ENCODE measurements around the gene PRPF4. TPM values are rescaled to one million over a fixed set of nuclear protein-coding genes. Genes with fewer than 3 reads are reported as not detected.
"Not testable (repeated sequence)": the region's sequence is repeated elsewhere in the genome, so short reads cannot be mapped to it uniquely, and the experiment has no call there.

The PRPF4 gene
- total RNA-seq, result 11.0 TPM
- long read RNA-seq, transcript PRPF4-202 (14 exons, 3,212 nt), result major isoform, 15 of 18 reads
- long read RNA-seq, partial matches to known transcripts, result 3 of 18 reads
- long read RNA-seq, other reads (novel, unspliced or antisense), result 0 of 18 reads

DNA sequence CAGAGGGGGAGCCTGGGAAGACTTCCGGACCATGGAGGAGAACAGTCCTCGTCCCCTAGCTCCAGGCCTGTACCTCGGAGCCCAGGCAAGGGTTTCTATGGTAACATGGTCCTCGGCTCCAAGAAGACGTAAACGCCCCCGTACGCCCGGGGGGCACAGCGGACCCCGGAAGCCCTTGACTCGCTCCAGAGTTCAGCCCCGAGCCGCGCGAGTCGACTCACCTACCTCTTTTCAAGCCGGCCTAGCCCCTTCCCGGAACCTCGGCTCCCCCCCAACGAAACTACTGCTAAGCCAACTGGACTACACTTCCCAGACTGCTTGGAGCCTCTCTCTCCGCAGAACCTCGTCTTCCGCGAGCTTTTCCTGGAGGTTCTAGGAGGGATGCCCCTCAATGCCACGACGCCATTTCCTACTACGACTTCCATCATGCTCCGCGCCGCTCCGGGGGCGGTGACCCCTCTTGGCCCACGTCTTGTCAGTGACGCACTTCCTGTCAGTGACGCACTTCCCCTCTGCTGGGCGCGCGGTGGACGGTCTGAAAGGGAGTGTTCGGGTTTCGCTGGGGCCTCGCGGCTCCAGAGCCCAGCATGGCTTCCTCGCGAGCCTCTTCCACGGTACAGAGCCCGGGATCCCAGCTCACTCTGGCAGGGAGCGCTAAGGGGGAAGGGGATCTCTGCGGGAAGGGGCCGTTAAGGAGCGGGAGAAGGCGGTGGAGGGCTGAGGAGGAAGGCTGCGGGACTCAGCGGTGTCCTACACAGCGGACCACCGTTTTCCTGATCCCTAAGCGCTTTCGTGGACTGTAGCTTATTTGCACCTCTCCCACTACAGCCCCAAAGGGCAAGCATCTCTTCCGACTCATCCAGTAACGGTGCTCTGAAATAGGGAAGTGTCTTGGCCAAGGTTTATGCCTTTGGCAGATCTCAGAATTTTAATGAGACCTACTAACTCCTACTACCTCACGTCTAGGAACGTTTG is at the start of gene PRPF4, which contains the start of gene CDC26:
Gene PRPF4, plus strand, starts transcription at position 502 of the 975 bp plus-strand sequence. Its CDS starts 86 bp downstream, at position 588.
Gene CDC26, minus strand, starts transcription at position 416 of the 975 bp plus-strand sequence. CDS start 3,065 bp downstream, outside the sequence.
- intact Hi-C loops (cut with DNase I), result loop anchor here (2.0 to 10.0 kb wide), 4 partner anchors 55 to 379 kb away; partner anchors contain the start of genes ALAD, FKBP15 and SLC31A1
- DNase-seq (ENCODE audit: missing footprints) (peak; percentile 98), ATAC-seq (peak; percentile 97)

- ATAC-seq, result no peak
- no peak for DNase-seq (ENCODE audit: missing footprints)
- intact Hi-C loops (cut with DNase I), result no loop called here
Measured at GRCh38 chr9:113227436-113227835, 48.0 kb upstream of the PRPF4 start.

DNA sequence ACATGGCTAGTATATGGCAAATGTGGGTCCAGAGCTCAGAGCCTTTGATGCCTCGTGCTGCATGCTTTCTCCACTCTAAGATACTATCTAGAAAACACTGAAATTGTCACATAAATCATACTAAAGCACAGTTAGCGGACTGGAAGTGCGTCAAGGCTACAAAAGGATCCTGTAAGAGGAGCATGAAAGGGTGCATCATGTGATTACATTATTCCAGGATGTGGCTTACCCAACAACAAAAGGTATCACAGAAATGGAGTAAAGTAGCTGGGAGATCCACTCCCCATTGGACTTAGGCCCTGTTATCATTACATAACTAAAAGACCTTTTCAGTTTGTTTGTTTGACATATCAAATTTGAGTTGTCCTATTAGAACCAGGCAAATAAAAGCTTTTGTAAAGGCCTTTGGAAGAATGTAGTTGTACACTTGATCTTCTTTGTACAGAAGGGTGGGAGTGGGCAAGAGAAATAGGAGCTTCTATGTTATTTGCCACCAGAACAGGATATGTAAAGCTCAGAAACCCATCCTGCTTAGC is 47.3 kb upstream of the PRPF4 start:
- intact Hi-C loops (cut with DNase I), result no loop called here
- no peak for ATAC-seq

DNA sequence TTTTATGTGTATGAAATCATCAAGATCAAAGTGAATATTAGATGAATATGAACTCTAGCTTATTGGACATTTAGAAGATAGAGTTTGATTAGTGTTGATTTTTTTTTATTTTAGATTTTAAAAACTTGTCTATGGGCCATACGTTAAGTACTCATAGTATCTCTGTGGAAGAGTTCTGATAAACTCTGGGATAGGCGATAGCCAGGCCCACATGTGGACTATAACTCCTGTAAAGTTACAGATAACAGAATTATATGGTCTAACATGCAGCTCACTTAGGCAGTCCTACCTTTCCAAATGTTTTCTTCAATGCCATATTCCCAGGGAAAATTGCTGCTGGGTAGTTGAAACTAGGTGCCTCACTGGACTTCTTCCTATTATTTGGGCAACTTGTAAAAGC is 43.8 kb upstream of the PRPF4 start:
- intact Hi-C loops (cut with DNase I), result no loop called here
- no peak for DNase-seq (ENCODE audit: missing footprints)
- no peak for ATAC-seq

More for the DNA sequence above, 47.3 kb upstream of the PRPF4 start:
- DNase-seq (ENCODE audit: missing footprints), result no peak

DNA sequence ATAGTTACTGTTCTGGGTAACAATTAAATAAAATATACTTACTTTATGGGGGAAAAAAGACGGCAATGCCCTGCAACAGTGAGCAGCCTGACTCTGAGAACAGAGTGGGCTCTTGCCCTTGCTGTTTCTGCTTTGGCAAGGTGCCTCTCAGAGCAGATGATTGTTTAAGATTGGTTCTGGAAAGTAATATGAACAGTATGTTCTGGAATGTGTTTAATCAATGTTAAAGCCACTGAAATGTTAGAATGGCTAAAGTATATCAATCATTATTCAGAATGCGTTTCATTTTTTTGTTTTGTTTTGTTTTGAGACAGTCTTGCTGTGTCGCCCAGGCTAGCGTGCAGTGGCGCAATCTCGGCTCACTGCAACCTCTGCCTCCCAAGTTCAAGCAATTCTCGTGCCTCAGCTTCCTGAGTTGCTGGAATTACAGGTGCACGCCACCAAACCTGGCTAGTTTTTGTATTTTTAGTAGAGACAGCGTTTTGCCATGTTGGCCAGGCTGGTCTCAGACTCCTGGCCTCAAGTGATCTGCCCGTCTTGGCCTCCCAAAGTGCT is 39.7 kb upstream of the PRPF4 start:
- intact Hi-C loops (cut with DNase I); DNase-seq (ENCODE audit: missing footprints): not testable (repeated sequence)

GRCh38 chr9:113237026-113237425 is 38.4 kb upstream of the PRPF4 start:
- DNase-seq (ENCODE audit: missing footprints), result no peak
- intact Hi-C loops (cut with DNase I), result no loop called here
- peak; percentile 78 for ATAC-seq

More for the DNA sequence above, 39.7 kb upstream of the PRPF4 start:
- ATAC-seq, result not testable (repeated sequence)

DNA sequence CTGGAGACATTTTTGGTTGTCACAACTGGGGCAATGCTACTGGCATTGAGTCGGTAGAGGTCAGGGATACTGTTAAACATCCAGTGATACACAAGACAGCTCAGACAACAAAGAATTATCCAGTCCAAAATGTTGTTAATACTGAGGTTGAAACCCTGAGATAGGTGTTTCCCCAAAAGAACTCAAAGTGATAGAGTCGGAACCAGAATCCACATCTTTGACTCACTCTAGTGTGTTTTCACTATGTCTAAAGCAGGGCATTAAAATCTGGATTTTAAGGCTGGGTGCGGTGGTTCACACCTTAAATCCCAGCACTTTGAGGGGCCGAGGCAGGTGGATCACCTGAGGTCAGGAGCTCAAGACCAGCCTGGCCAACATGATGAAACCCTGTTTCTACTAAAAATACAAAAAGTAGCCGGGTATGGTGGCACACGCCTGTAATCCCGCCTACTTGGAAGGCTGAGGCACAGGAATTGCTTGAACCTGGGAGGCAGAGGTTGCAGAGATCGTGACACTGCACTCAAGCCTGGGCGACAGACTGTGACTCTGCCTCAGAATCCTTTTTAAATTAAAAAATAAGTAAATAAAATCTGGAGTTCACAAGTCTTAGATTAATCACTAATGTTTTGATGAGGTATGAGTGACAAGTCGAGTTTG is 37.1 kb upstream of the PRPF4 start:
- DNase-seq (ENCODE audit: missing footprints) (no peak), ATAC-seq (no peak)
- intact Hi-C loops (cut with DNase I), result no loop called here

DNA sequence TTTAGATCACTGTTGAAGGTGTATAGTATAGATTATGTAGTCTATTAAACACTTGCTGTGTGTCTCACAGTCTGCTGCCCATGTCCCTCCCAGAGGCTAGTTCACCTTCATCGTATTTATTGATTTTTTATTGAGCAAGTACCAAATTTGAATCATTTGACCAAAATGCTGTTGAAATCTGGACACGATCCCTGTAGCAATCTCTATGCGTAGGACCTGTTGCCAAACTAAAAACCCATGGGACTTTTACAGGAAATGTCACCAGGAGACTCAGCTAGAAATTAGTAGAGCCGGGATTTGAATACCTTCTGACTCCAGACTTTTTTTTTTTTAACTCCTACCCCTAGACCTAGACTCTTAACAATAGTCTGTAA is 36.6 kb upstream of the PRPF4 start:
- ATAC-seq (no peak), DNase-seq (ENCODE audit: missing footprints) (no peak)
- intact Hi-C loops (cut with DNase I), result no loop called here

GRCh38 chr9:113241161-113241560 is 34.3 kb upstream of the PRPF4 start:
- intact Hi-C loops (cut with DNase I), result no loop called here
- ATAC-seq (no peak), DNase-seq (ENCODE audit: missing footprints) (no peak)

GRCh38 chr9:113244556-113244955 is 30.9 kb upstream of the PRPF4 start:
- ATAC-seq, result no peak
- DNase-seq (ENCODE audit: missing footprints), result no peak

GRCh38 chr9:113245894-113246293 is 29.6 kb upstream of the PRPF4 start:
- no peak for ATAC-seq
- intact Hi-C loops (cut with DNase I), result no loop called here

More at GRCh38 chr9:113244556-113244955, 30.9 kb upstream of the PRPF4 start:
- intact Hi-C loops (cut with DNase I), result no loop called here

GRCh38 chr9:113246928-113247327 is 28.5 kb upstream of the PRPF4 start:
- ATAC-seq (no peak), DNase-seq (ENCODE audit: missing footprints) (no peak)
- intact Hi-C loops (cut with DNase I), result no loop called here

More at GRCh38 chr9:113245894-113246293, 29.6 kb upstream of the PRPF4 start:
- no peak for DNase-seq (ENCODE audit: missing footprints)

- intact Hi-C loops (cut with DNase I), result no loop called here
- DNase-seq (ENCODE audit: missing footprints), result no peak
- no peak for ATAC-seq
Measured at GRCh38 chr9:113247640-113248039, 27.8 kb upstream of the PRPF4 start.

GRCh38 chr9:113249661-113250060 is 25.8 kb upstream of the PRPF4 start:
- intact Hi-C loops (cut with DNase I), result not testable (repeated sequence)

DNA sequence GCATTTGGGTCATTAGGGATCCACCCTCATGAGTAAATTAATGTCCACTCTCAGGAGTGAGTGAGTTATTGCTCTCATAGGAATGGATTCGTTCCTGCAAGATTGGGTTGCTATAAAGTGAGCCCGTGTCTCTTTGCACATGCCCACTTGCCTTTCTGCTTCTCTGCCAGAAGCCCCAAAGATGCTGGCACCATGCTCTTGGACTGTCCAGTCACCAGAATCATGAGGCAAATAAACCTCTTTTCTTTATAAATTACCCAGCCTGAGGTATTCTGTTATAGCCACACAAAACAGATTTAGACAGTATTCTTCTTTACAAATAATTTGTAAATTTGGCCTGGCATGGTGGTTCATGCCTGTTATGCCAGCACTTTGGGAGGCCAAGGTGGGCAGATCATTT is 24.7 kb upstream of the PRPF4 start:
- ATAC-seq (no peak), DNase-seq (ENCODE audit: missing footprints) (no peak)
- intact Hi-C loops (cut with DNase I), result no loop called here

More at GRCh38 chr9:113249661-113250060, 25.8 kb upstream of the PRPF4 start:
- DNase-seq (ENCODE audit: missing footprints); ATAC-seq: not testable (repeated sequence)

DNA sequence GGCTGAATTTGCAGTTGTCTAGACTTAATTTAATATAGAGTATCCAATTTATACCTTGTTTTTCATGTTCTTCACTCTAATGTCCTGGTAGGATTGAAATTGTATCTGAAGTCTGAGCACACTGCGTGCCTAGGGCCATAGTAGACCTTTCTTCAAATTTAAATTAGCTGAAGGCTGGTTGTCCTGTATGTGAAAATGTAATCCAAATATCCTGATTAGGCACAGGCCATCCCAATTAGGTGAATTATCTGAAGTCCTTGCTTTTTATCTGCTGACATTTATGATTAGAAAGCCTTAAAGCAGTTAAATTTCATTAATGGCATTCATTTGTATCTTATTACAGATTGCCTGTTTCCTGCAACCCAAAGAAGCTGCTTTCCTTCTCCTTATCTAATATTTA is 20.5 kb upstream of the PRPF4 start:
- ATAC-seq (no peak), DNase-seq (ENCODE audit: missing footprints) (no peak)
- intact Hi-C loops (cut with DNase I), result no loop called here

DNA sequence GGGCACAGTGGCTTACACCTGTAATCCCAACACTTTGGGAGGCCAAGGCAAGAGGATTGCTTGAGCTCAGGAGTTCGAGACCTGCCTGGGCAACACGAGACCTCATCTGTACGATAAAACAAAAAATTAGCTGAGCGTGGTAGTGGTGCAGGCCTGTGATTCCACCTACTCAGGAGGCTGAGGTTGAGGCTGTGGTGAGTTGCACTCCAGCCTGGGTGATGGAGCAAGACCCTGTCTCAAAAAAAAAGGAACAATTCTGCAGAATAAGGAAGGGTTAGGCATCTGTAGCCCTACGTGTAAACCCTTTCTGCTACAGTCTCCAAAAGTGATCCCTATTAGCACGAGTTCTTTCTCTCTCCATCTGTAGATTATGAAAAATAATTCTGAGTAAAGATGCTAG is 20.0 kb upstream of the PRPF4 start:
- ATAC-seq (no peak), DNase-seq (ENCODE audit: missing footprints) (no peak)
- intact Hi-C loops (cut with DNase I), result no loop called here

DNA sequence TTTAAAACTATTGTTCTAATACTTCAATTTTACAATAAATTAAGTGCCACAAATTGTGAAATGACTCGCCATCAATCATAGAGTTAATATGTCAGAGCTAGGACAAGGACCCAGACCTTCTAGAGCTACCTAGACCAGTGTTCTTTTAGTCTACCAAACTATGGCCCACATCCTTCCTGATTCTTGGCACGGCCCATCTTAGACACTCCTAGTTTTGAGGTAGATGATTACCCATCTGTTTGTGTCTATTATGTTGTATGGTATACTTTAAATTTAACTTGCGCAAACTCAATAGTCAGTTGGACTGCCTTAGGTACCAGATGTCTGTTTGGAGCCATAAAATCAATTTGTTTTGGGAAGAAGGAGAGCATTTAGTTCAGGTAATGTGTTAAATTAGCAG is 17.6 kb upstream of the PRPF4 start:
- intact Hi-C loops (cut with DNase I), result no loop called here
- ATAC-seq, result no peak
- DNase-seq (ENCODE audit: missing footprints), result no peak

- intact Hi-C loops (cut with DNase I), result no loop called here
Measured at GRCh38 chr9:113258282-113258681, 17.2 kb upstream of the PRPF4 start.

More at GRCh38 chr9:113258282-113258681, 17.2 kb upstream of the PRPF4 start:
- no peak for ATAC-seq
- DNase-seq (ENCODE audit: missing footprints), result no peak
